ENCODE measurements around the gene ADAP2.

The ADAP2 gene

DNA sequence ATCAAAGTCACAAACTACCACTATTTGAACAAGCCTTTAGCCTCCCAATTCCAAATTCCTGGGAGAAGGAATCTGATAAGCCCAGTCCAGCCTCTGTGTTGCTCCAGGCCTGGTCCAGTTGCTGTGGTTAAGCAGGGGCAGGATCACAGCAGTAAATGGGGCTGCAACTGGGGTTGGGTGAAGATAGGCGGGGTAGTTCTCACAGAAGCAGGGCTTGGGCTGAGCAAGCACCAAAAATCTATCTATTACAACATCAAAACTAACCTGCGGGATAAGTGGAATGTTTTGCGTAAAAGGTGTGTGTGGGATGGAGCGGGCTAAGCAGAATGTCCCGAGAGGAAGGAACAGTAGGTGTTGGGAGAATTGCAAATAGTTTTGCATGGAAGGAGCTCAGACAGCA, 26.1 kb downstream of the ADAP2 start:
- TF ChIP-seq, protein P1, sequence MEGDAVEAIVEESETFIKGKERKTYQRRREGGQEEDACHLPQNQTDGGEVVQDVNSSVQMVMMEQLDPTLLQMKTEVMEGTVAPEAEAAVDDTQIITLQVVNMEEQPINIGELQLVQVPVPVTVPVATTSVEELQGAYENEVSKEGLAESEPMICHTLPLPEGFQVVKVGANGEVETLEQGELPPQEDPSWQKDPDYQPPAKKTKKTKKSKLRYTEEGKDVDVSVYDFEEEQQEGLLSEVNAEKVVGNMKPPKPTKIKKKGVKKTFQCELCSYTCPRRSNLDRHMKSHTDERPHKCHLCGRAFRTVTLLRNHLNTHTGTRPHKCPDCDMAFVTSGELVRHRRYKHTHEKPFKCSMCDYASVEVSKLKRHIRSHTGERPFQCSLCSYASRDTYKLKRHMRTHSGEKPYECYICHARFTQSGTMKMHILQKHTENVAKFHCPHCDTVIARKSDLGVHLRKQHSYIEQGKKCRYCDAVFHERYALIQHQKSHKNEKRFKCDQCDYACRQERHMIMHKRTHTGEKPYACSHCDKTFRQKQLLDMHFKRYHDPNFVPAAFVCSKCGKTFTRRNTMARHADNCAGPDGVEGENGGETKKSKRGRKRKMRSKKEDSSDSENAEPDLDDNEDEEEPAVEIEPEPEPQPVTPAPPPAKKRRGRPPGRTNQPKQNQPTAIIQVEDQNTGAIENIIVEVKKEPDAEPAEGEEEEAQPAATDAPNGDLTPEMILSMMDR (conservative IDR thresholded peaks at IDR 0.05; ENCODE audit: low read depth): no peak
- no peak overlapping the region for H3K27ac ChIP-seq
- ChIA-PET CTCF (interaction anchor here (0.6 kb wide), 1 partner anchor 885 kb away, joined by 3 read pairs; no protein-coding TSS in a partner anchor), POLR2A (ENCODE audit: low non-redundant PET) (no interaction called here)
- no peak for DNase-seq (ENCODE audit: low spot score)

DNA sequence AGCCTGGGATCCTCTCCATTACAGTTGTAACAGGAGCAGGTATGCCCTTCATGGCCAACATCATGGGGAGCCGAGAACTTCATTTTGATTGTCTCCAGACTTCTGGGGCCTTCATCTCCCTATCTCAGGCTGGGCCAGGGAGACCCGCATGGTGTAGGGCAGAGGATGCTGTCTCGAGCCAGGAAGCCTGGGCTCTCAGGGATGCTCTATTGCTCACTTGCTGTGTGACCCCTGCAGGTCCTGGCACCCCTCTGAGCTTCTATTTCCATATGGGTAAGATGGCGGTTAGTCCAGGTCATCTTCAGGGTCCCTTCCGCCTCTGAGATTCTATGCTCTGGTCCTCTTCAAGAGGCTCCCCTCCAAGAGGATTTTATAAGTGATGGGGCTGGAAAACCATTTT, 28.4 kb downstream of the ADAP2 start:
- no peak overlapping the region for H3K27ac ChIP-seq
- ChIA-PET POLR2A (ENCODE audit: low non-redundant PET) (no interaction called here), CTCF (no interaction called here)

DNA sequence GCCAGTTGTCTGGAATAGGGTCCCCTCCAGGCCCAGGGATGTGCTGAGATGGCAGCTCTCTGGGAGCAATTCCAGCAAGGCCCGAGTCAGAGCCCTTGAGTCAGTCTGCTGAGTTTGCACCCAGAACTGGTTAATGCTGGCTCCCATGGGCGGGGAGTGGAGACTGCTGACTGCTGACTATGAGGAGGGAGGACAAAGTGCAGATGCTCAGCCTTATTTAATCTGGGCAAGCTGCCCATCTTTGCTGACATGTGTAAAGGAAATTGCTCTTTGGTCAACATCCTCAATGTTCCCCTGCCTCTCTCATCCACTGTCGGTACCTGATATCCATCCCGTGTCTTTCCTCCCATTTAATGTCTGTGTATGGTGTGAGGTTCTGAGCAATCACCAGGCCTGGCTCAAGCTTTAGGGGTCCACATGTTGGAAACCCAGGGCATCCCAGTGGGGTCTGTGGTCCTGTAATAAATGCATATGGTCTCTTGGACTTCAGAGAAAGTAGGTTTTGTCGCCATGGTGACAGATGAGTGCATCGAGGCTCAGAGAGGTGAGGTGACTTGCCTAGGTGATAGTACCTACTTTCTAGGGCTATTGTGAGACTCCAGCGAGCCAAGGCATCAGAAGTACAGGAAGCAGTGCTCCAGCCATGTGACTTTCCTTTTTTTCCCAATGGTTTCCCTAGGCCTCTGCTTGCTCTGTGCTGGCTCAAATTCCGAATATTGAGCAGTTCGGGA, 29.1 kb downstream of the ADAP2 start:
- DNase-seq (ENCODE audit: low spot score): no peak
- POLR2A ChIA-PET (ENCODE audit: low non-redundant PET): no interaction called here
- TF ChIP-seq, protein P1 (conservative IDR thresholded peaks at IDR 0.05; ENCODE audit: low read depth): no peak
- CTCF ChIA-PET: no interaction called here
- H3K27ac ChIP-seq: no peak overlapping the region

More for the DNA sequence above, 28.4 kb downstream of the ADAP2 start:
- no peak for DNase-seq (ENCODE audit: low spot score)
- TF ChIP-seq, protein P1 (conservative IDR thresholded peaks at IDR 0.05; ENCODE audit: low read depth): no peak

DNA sequence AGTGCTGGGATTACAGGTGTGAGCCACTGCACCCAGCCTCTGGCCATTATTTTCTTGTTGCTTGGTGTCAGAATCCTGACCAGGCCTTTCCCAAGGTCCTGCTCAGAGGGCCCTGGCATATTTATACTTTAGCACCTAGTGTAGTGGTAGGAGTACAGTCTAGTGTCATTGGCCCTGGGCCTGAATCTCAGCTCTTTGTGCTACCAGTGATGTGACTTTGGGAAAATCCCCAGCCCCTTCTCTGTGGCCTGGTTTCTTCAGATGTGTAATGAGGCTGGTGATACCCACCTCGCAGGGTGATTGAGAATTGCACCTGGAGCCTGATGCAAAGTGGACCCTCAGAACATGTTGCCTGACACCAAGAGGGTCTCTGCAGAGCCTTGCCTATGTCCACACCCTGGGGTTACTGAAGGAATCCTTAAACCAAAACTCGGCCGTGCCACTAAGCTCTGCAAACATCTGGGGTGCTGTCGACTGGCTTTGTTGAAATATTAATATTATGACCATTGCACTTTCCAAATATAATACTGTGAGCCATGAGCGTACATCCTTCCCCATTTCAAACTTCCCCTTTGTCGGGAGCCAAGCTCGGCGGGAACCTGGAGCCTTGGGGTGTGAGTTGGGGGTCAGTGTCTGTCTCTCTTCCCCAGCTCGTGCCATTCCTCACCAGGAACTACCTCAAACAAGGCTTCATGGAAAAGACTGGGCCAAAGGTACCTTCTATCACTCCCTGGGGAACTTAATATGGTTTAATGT, 31.1 kb downstream of the ADAP2 start:
- POLR2A ChIA-PET (ENCODE audit: low non-redundant PET): no interaction called here
- CTCF ChIA-PET: no interaction called here
- DNase-seq (ENCODE audit: low spot score): no peak
- TF ChIP-seq, protein P1 (conservative IDR thresholded peaks at IDR 0.05; ENCODE audit: low read depth): no peak
- no peak overlapping the region for H3K27ac ChIP-seq

DNA sequence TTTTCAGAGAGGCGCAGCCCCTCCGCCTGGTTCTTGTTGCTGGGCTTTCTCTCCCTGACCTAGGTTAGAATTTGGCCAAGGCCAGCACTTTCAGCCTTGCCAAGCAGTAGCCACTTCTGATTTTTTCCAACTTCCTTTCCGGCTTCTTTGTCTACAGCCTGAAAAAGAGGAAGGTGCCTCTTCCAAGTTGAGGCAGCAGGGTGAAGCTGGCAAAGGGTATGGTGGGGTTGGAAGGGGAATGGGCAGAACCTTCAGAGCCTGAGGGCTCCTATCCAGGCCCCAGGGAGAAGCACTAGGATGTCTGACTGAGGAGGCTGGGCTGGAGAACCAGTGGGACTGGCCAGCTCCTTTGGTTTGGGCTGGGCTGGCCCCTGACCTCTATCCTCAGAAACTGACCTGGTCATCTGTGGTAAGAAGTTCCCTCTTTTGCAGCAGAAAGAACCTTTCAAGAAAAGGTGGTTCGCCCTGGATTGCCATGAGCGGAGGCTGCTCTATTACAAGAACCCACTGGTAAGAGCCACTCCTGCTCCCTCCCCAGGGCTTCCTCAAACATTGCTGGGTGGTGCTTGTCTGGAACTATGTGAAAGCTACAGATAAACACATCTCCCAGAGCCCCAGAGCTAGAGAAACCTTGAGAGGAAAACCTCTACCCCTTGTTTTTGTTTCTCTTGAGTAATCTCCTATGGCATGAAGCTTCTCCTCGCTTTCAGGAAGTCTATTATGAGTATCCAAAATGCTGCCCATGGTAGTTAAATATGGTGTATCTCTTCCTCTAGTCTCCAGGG, 32.5 kb downstream of the ADAP2 start:
- TF ChIP-seq, protein P1 (conservative IDR thresholded peaks at IDR 0.05; ENCODE audit: low read depth): no peak
- ChIA-PET POLR2A (ENCODE audit: low non-redundant PET) (no interaction called here), CTCF (no interaction called here)
- no peak for DNase-seq (ENCODE audit: low spot score)
- no peak overlapping the region for H3K27ac ChIP-seq

DNA sequence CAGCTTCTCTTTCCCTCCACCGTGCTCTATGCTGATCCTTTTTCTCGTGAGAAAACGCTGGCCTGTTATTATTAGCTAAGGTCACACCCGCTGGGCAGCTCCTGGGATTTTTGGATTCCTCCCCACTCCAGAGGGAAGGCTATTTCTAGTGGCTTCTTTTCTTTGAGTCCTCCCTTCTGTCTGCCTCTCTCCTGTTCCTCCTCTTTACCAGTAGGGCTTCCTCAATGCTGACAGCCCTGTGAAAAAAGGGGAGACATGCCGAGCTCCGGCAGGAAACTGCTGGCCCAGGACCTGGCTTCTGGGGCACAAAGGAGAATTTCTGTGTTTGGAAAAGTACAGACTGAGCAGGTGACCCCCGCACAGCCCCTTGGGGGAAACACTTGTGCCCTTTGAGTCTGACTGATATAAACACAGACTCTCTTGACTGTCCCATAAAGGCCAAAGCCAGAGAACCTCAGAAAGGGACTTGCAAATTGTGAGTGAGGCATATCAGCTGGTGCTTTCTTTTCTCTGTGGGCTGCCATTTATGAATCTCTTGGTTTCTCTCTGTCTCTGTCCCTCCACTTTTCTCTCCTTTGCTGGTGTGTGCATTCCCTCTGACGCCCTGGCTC, 35.1 kb downstream of the ADAP2 start:
- POLR2A ChIA-PET (ENCODE audit: low non-redundant PET): no interaction called here
- DNase-seq (ENCODE audit: low spot score): no peak
- CTCF ChIA-PET: interaction anchor here (0.7 kb wide), 1 partner anchor 1055 kb away, joined by 5 read pairs; no protein-coding TSS in a partner anchor
- H3K27ac ChIP-seq: no peak overlapping the region
- TF ChIP-seq, protein P1 (conservative IDR thresholded peaks at IDR 0.05; ENCODE audit: low read depth): no peak

All from RWPE1 (cell line).